OCI-LY7 (cell line): Measurements from ENCODE around the gene NAPG. TPM values are rescaled to one million over a fixed set of nuclear protein-coding genes. Genes with fewer than 3 reads are reported as not detected.
"Not testable (repeated sequence)": the region's sequence is repeated elsewhere in the genome, so short reads cannot be mapped to it uniquely, and the experiment has no call there.

ENCODE experiments used
- BruUV-seq: library from RNA; stranded (reverse); fragments of 400-500 nt; replicated peaks from 2 replicates; lab custom pipeline; 2021; lab: Mats Ljungman, UMichigan
- CTCF ChIA-PET: fragments of 300-600 bp; sonication (Branson Sonifier 250); formaldehyde crosslinking; loops from one replicate; lab custom pipeline; 2022; ENCODE audit warnings: antibody characterized with exemption; ENCODE audit not compliant: unreplicated experiment; lab: Charles Lee
- POLR2A ChIA-PET: fragments of 300-600 bp; sonication (Branson Sonifier 250); formaldehyde crosslinking; loops from one replicate; lab custom pipeline; 2022; ENCODE audit warnings: antibody characterized with exemption; lab: Charles Lee
- DNase-seq: peaks from one replicate; pipeline ENCODE4 v3.0.0-alpha.2; 2015; ENCODE audit warnings: low spot score
- H2AFZ ChIP-seq: fragments of 200-600 bp; sonication (generic), shearing (Covaris generic); 2 replicates; pipeline ENCODE4 v1.6.1; 2014; ENCODE audit warnings: mild to moderate bottlenecking, antibody characterized with exemption, low read length, moderate library complexity
- H3K27ac ChIP-seq: fragments of 200-600 bp; sonication (generic); 2 replicates; pipeline ENCODE4 v1.5.1; 2014; ENCODE audit warnings: mixed run types, low read depth, mild to moderate bottlenecking, moderate library complexity, low read length, inconsistent platforms; ENCODE audit not compliant: poor library complexity, severe bottlenecking
- H3K36me3 ChIP-seq: fragments of 200-600 bp; sonication (generic); 2 replicates; pipeline ENCODE4 v1.6.1; 2014; ENCODE audit warnings: mild to moderate bottlenecking, antibody characterized with exemption, low read length, moderate library complexity, mixed read lengths; ENCODE audit not compliant: insufficient read depth
- H3K4me1 ChIP-seq: fragments of 200-600 bp; sonication (generic); 2 replicates; pipeline ENCODE4 v1.5.1; 2014; ENCODE audit warnings: mild to moderate bottlenecking, low read length; ENCODE audit not compliant: insufficient read depth, poor library complexity, severe bottlenecking
- H3K4me2 ChIP-seq: fragments of 200-600 bp; sonication (generic); 2 replicates; pipeline ENCODE4 v1.6.1; 2014; ENCODE audit warnings: mild to moderate bottlenecking, low read length
- H3K4me3 ChIP-seq: fragments of 200-600 bp; sonication (generic); 2 replicates; pipeline ENCODE4 v1.5.1; 2014; ENCODE audit warnings: mild to moderate bottlenecking, low read depth, low read length; ENCODE audit not compliant: poor library complexity, severe bottlenecking
- H3K79me2 ChIP-seq: fragments of 200-600 bp; sonication (generic); 2 replicates; pipeline ENCODE4 v1.6.1; 2016; ENCODE audit warnings: low read depth, mild to moderate bottlenecking, low read length, moderate library complexity, mixed read lengths; ENCODE audit not compliant: insufficient read depth
- H3K9me2 ChIP-seq: fragments of 200-600 bp; sonication (generic); 2 replicates; pipeline ENCODE4 v1.6.1; 2016; ENCODE audit warnings: mild to moderate bottlenecking, low read length, mixed read lengths; ENCODE audit not compliant: insufficient read depth
- H3K9me3 ChIP-seq: fragments of 200-600 bp; sonication (generic); 2 replicates; pipeline ENCODE4 v1.6.1; 2014; ENCODE audit warnings: mild to moderate bottlenecking, mixed run types, low read length, mixed read lengths
- H4K20me1 ChIP-seq: fragments of 200-600 bp; sonication (generic); 2 replicates; pipeline ENCODE4 v1.6.1; 2014; ENCODE audit warnings: mild to moderate bottlenecking, antibody characterized with exemption, low read length, moderate library complexity, mixed read lengths; ENCODE audit not compliant: insufficient read depth
- CTCF ChIP-seq: fragments of 200-600 bp; sonication (generic); conservative IDR thresholded peaks from 2 replicates; pipeline ENCODE4 v1.5.1; 2014; ENCODE audit warnings: mild to moderate bottlenecking, antibody characterized with exemption, low read length, moderate library complexity, mixed read lengths
- EZH2phosphoT487 ChIP-seq: fragments of 200-600 bp; sonication (generic); IDR thresholded peaks from 2 replicates; pipeline ENCODE4 v1.6.1; 2018; ENCODE audit warnings: low read depth, borderline replicate concordance, mild to moderate bottlenecking, mixed run types, antibody characterized with exemption, low read length, moderate library complexity, mixed read lengths
- intact Hi-C: fragments of 100-400 bp; cut with micrococcal nuclease; formaldehyde crosslinking; loops from one replicate; pipeline ENCODE4 v1.10.0; 2022; ENCODE audit not compliant: unreplicated experiment
- total RNA-seq, 2 experiments: library from RNA; depleted of rRNA in 1 of 2; stranded (reverse); fragments of >200 nt in 1 of 2; shearing (Covaris generic) in 1 of 2; gene quantifications; 2 replicates each; pipeline ENCODE4 v1.2.3, GENCODE V29; 2014 to 2022

The NAPG gene
- total RNA-seq, 2 experiments from 2014 or later = 34.6 to 52.3 TPM

GRCh38 chr18:10504723-10505122, 21.1 kb upstream of the NAPG start:
- TF ChIP-seq EZH2phosphoT487 = no peak
- TF ChIP-seq CTCF = no peak
- CTCF ChIA-PET = no interaction called here
- BruUV-seq = no TSS peak
- intact Hi-C loops = no loop called here
- POLR2A ChIA-PET = no interaction called here
- Histone ChIP-seq H3K79me2 (no peaks in the 10 kb centered on the region), H2AFZ (no peak overlapping the region), H3K4me2 (no peak overlapping the region), H3K27ac (no peak overlapping the region), H3K9me3 (0 out of 2 replicates have a peak, but pooled peaks cover 5% of the 10 kb centered on the region), H3K9me2 (no peaks in the 10 kb centered on the region), H3K4me3 (no peak overlapping the region), H3K36me3 (no peaks in the 10 kb centered on the region), H3K4me1 (no peaks in the 10 kb centered on the region), H4K20me1 (no peaks in the 10 kb centered on the region)
- no peak for DNase-seq

GRCh38 chr18:10505892-10506291, 19.9 kb upstream of the NAPG start:
- CTCF ChIA-PET, H4K20me1 ChIP-seq, H2AFZ ChIP-seq, POLR2A ChIA-PET, H3K4me3 ChIP-seq, H3K27ac ChIP-seq, intact Hi-C loops, H3K9me2 ChIP-seq, BruUV-seq, H3K4me2 ChIP-seq, H3K9me3 ChIP-seq, H3K36me3 ChIP-seq, H3K79me2 ChIP-seq, H3K4me1 ChIP-seq, DNase-seq: not testable (repeated sequence)

GRCh38 chr18:10508591-10508990, 17.2 kb upstream of the NAPG start:
- ChIA-PET CTCF (no interaction called here), POLR2A (no interaction called here)
- H4K20me1 ChIP-seq = no peaks in the 10 kb centered on the region
- no peak overlapping the region for H3K4me3 ChIP-seq
- 0 out of 2 replicates have a peak, but pooled peaks cover 5% of the 10 kb centered on the region for H3K9me3 ChIP-seq
- BruUV-seq = no TSS peak
- intact Hi-C loops = no loop called here
- no peak overlapping the region for H2AFZ ChIP-seq
- H3K79me2 ChIP-seq = no peaks in the 10 kb centered on the region
- DNase-seq = no peak
- H3K36me3 ChIP-seq = no peaks in the 10 kb centered on the region
- H3K4me1 ChIP-seq = no peaks in the 10 kb centered on the region
- H3K27ac ChIP-seq = no peak overlapping the region
- TF ChIP-seq CTCF = no peak
- no peak for TF ChIP-seq EZH2phosphoT487
- H3K9me2 ChIP-seq = no peaks in the 10 kb centered on the region
- no peak overlapping the region for H3K4me2 ChIP-seq
